Measurements from ENCODE around the gene IPCEF1.

IPCEF1 gene

DNA sequence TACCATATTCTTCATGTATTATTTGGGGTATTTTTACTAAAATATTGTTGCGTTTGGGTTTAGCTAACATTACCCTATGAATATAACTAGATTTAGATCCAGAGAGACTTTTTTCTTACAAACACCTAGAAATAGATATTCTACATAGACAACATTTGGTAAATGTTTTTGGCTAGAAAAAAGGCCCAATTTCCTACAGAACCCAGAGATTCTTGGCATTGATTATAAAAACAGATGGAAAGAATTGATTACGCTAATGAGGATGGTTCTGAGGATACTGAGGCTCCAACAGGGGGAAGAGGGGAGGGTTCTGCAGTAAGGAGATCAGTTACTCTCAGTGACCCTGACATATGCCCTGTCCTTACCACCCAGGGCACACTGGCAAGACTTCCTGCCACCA is 123.2 kb downstream of the IPCEF1 start:
- H3K9me3 ChIP-seq (ENCODE audit: control insufficient read depth, low read length): no peaks in the 10 kb centered on the region
- no peaks in the 10 kb centered on the region for H3K4me1 ChIP-seq (ENCODE audit: control insufficient read depth, insufficient read depth, low read length)
- H3K9ac ChIP-seq (ENCODE audit: low read length): no peak overlapping the region
- H3K4me3 ChIP-seq (ENCODE audit: low read length): no peak overlapping the region
- H3K36me3 ChIP-seq (ENCODE audit: control insufficient read depth, insufficient read depth, low read length): no peaks in the 10 kb centered on the region
- no peaks in the 10 kb centered on the region for H3K27me3 ChIP-seq (ENCODE audit: control insufficient read depth, insufficient read depth, low read length)

DNA sequence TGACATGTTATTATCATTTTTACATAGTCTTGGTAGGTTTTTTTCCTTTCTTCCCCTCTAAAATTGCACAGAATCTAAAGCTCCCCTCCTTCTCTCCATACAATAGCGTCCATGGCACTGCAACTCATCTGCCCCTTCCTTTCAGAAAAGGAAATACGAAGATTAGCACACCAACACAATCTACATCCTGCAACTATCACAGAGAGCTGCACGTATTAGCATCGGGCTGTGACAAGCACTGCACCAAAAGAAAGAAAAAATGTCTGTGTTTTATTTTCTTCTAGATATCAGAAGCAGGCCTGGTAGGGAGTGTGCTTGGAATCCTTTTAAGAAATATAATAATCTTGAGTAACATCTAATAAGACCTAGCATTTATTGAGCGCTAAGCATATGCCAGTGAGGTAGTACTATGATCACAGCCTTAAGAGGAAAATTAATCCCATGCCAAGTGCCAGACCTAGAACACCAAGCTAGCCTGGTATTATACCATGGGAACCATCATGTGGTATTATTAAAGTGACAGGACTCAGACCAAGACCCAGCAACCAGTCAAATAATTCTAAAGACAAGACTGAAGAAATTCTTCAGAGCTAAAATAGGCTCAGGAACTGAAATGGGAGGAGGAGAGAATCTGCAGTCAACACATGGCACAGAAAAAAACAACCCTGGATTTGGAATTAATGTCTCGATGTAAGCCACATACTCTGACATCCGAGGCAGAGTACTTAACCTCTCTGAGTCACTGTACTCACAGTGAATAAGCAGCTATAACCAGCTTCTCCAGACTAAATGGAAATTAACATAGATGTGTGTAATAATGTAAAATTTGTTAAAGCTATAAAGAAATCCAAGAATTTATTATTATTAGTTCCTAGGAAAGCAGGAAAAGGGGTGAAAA is 124.3 kb downstream of the IPCEF1 start:
- H3K9me3 ChIP-seq (ENCODE audit: control insufficient read depth, low read length): no peaks in the 10 kb centered on the region
- H3K27me3 ChIP-seq (ENCODE audit: control insufficient read depth, insufficient read depth, low read length): no peaks in the 10 kb centered on the region
- no peak overlapping the region for H3K9ac ChIP-seq (ENCODE audit: low read length)
- H3K36me3 ChIP-seq (ENCODE audit: control insufficient read depth, insufficient read depth, low read length): no peaks in the 10 kb centered on the region
- H3K4me1 ChIP-seq (ENCODE audit: control insufficient read depth, insufficient read depth, low read length): no peaks in the 10 kb centered on the region
- H3K4me3 ChIP-seq (ENCODE audit: low read length): no peak overlapping the region

DNA sequence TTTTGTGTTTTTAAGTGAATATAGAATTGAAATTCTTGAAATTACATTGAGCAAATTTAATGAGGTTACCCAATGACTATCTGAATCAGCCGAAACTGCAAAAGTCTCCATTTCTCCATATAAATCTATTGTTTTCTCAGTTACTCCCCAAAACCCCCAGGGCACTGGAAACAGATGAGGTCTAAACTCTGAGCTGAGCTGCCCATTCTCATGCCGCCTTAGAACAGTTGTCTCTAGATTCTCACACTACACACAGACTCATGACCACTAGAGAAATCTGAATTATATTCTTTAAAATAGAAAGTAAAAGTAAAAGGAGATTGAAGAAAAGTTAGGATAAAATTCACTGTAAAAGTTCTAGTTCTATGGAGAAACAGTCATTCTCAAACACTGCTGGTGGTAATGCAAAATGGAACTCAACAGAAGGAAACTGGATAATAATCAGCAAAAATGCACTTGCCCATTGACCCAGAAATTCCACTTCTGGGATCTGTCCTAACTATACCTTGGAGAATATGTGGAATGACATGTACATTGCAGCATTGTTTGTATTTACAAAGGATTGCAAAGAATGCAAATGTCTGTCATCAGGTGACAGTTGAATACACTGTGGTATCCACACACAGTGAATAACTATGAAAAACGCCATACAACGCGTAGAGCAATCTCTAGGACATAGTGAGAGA is 125.5 kb downstream of the IPCEF1 start:
- no peaks in the 10 kb centered on the region for H3K36me3 ChIP-seq (ENCODE audit: control insufficient read depth, insufficient read depth, low read length)
- no peaks in the 10 kb centered on the region for H3K4me1 ChIP-seq (ENCODE audit: control insufficient read depth, insufficient read depth, low read length)
- no peaks in the 10 kb centered on the region for H3K27me3 ChIP-seq (ENCODE audit: control insufficient read depth, insufficient read depth, low read length)
- no peaks in the 10 kb centered on the region for H3K9me3 ChIP-seq (ENCODE audit: control insufficient read depth, low read length)
- no peak overlapping the region for H3K4me3 ChIP-seq (ENCODE audit: low read length)
- no peak overlapping the region for H3K9ac ChIP-seq (ENCODE audit: low read length)

DNA sequence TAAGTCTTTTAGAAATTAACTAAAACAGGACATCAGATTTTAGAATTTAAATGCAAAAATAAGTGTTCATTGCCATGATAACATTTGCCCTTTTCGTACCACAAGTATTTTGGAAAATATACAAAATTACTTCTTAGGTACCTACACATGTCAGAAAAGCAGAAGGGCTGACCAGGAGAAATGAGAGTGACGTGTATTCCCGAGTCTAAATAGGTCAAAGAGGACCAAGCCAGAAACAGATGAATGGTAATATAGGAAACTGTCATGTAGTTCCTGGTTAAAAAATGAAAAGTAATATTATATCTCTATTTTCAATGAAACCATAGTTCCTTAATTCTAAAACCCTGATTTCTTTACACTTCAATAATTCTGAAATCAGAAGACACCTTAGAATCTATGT is 126.2 kb downstream of the IPCEF1 start:
- no peak overlapping the region for H3K9ac ChIP-seq (ENCODE audit: low read length)

DNA sequence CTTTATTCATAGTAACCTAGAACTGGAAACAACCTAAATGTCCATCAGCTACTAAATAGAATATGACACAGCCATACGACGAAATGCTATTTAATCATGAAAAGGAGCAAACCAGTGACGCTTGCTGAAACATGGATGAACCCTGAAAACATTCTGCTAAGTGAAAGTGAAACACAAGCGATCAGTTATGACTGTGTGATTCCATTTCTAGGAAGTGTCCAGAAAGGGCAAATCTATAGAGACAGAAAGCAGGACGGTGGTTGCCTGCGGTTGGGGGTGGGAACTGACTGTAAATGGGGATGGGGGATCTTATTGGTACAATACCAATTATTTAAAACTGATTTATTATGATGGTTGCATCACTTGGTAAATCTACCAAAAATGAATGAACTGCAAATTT is 126.8 kb downstream of the IPCEF1 start:
- Histone ChIP-seq H3K4me1 (ENCODE audit: control insufficient read depth, insufficient read depth, low read length) (no peaks in the 10 kb centered on the region), H3K4me3 (ENCODE audit: low read length) (no peak overlapping the region), H3K9ac (ENCODE audit: low read length) (no peak overlapping the region), H3K27me3 (ENCODE audit: control insufficient read depth, insufficient read depth, low read length) (no peaks in the 10 kb centered on the region), H3K9me3 (ENCODE audit: control insufficient read depth, low read length) (no peaks in the 10 kb centered on the region), H3K36me3 (ENCODE audit: control insufficient read depth, insufficient read depth, low read length) (no peaks in the 10 kb centered on the region)

More for the DNA sequence above, 126.2 kb downstream of the IPCEF1 start:
- no peak overlapping the region for H3K4me3 ChIP-seq (ENCODE audit: low read length)
- H3K36me3 ChIP-seq (ENCODE audit: control insufficient read depth, insufficient read depth, low read length): no peaks in the 10 kb centered on the region
- no peaks in the 10 kb centered on the region for H3K27me3 ChIP-seq (ENCODE audit: control insufficient read depth, insufficient read depth, low read length)
- H3K4me1 ChIP-seq (ENCODE audit: control insufficient read depth, insufficient read depth, low read length): no peaks in the 10 kb centered on the region
- no peaks in the 10 kb centered on the region for H3K9me3 ChIP-seq (ENCODE audit: control insufficient read depth, low read length)

DNA sequence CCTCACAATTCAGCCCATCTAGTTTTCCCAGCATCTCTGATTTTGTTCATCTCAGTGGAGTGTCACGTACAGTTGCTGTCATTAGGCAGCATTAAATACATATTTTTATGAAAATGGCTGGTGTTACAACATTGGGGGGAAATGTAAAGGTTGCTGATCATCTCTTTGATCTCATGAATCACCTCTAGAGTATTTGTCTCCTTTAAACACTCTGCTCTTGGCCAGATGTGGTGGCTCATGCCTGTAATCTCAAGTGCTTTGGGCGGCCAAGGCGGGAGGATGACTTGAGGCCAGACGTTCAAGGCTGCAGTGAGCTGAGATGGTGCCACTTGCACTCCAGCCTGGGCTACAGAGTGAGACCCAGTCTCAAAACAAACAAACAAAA is 128.1 kb downstream of the IPCEF1 start:
- Histone ChIP-seq H3K4me3 (ENCODE audit: low read length) (no peak overlapping the region), H3K9me3 (ENCODE audit: control insufficient read depth, low read length) (no peaks in the 10 kb centered on the region), H3K36me3 (ENCODE audit: control insufficient read depth, insufficient read depth, low read length) (no peaks in the 10 kb centered on the region), H3K27me3 (ENCODE audit: control insufficient read depth, insufficient read depth, low read length) (no peaks in the 10 kb centered on the region), H3K4me1 (ENCODE audit: control insufficient read depth, insufficient read depth, low read length) (no peaks in the 10 kb centered on the region), H3K9ac (ENCODE audit: low read length) (no peak overlapping the region)

DNA sequence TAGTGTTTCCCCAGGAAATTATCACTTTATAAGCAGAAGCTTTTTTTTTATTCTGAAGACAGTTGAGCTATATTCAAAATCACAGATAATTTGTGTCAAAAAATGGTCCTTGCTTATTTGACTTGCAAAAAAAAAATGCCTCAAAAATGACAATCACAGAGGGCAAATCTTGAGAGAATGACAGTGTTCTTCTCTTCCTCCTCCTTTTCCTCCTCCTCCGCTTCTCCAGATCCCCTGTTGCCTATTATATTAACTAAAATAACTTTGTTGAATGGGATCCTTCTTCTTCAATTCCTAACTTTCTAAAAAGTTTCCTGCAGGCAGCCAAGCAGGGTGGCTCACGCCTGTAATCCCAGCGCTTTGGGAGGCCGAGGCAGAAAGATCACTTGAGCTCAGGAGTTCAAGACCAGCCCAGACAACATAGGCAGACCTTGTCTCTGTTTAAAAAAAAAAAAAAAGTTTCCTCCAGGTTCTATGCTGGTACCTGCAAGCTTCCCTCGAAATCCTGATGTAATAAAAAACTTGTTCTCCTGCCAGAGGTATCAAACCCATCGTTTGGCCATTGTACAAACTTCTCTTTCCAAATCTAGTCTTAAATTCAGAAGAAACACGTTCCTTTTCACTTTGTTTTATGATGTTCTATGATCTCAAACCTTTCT is 128.6 kb downstream of the IPCEF1 start:
- Histone ChIP-seq H3K4me3 (ENCODE audit: low read length) (no peak overlapping the region), H3K27me3 (ENCODE audit: control insufficient read depth, insufficient read depth, low read length) (no peaks in the 10 kb centered on the region), H3K36me3 (ENCODE audit: control insufficient read depth, insufficient read depth, low read length) (no peaks in the 10 kb centered on the region), H3K9ac (ENCODE audit: low read length) (no peak overlapping the region), H3K4me1 (ENCODE audit: control insufficient read depth, insufficient read depth, low read length) (no peaks in the 10 kb centered on the region), H3K9me3 (ENCODE audit: control insufficient read depth, low read length) (no peaks in the 10 kb centered on the region)

DNA sequence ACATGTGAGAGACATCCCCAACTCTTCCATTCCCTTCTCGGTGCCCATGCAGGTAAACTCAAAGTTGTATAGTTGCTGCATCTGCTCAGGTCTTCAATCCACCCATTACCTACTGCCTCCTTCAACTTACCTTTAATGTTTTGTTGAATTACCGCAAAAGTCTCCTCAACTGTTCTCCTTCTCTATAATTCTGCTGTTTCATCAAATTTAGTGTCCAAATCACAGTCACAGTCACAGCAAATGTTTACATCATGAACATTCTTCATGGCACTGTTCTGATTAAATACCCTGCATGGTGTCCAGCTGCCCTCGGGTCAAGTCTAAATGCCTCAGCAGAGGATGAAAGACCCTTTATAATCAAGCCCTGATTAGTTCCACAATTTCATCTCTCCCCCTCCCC is 130.1 kb downstream of the IPCEF1 start:
- H3K27me3 ChIP-seq (ENCODE audit: control insufficient read depth, insufficient read depth, low read length): no peaks in the 10 kb centered on the region
- H3K4me1 ChIP-seq (ENCODE audit: control insufficient read depth, insufficient read depth, low read length): no peaks in the 10 kb centered on the region
- H3K9me3 ChIP-seq (ENCODE audit: control insufficient read depth, low read length): no peaks in the 10 kb centered on the region
- no peaks in the 10 kb centered on the region for H3K36me3 ChIP-seq (ENCODE audit: control insufficient read depth, insufficient read depth, low read length)
- no peak overlapping the region for H3K9ac ChIP-seq (ENCODE audit: low read length)
- no peak overlapping the region for H3K4me3 ChIP-seq (ENCODE audit: low read length)

DNA sequence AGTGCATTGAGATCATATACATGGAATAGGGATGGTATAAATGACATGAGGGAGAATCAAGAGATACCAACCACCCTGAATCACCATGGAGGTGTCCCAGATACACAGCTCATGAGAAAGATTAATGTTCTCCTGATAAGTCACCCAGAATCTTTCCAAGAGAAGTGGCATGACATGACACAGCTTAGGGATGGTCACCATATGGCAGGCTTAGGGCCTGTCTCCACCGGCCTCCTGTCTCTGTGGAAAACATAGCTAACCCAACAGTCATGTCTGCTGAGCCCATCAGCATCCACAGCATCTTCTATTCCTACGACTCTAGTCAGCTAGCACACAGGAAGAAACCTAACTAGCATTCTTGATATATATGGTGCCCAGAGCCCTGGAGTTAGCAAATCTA is 133.3 kb downstream of the IPCEF1 start:
- Histone ChIP-seq H3K9ac (ENCODE audit: low read length) (no peak overlapping the region), H3K36me3 (ENCODE audit: control insufficient read depth, insufficient read depth, low read length) (no peaks in the 10 kb centered on the region), H3K9me3 (ENCODE audit: control insufficient read depth, low read length) (no peaks in the 10 kb centered on the region)

DNA sequence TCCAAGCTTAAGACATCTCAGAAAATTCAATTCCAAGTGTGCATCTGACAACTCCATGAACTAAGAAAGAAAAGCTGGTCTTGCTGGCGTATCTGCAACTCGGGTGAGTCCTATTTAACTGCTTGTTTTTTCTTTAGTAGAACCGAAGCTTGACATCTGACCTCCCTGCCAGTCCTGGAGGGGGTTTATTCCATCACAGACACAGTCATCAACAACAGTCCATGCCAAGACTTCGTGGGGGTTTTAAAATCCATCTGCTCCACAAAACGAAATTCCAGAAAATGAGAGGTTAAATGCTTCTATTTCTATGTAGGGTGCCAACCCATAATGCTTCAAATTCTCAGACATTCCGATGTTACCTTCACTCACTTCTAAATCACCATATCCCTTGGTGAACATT is 133.9 kb downstream of the IPCEF1 start:
- Histone ChIP-seq H3K36me3 (ENCODE audit: control insufficient read depth, insufficient read depth, low read length) (no peaks in the 10 kb centered on the region), H3K9ac (ENCODE audit: low read length) (no peak overlapping the region), H3K9me3 (ENCODE audit: control insufficient read depth, low read length) (no peaks in the 10 kb centered on the region), H3K27me3 (ENCODE audit: control insufficient read depth, insufficient read depth, low read length) (no peaks in the 10 kb centered on the region), H3K4me3 (ENCODE audit: low read length) (no peak overlapping the region), H3K4me1 (ENCODE audit: control insufficient read depth, insufficient read depth, low read length) (no peaks in the 10 kb centered on the region)

More for the DNA sequence above, 133.3 kb downstream of the IPCEF1 start:
- Histone ChIP-seq H3K4me3 (ENCODE audit: low read length) (no peak overlapping the region), H3K27me3 (ENCODE audit: control insufficient read depth, insufficient read depth, low read length) (no peaks in the 10 kb centered on the region), H3K4me1 (ENCODE audit: control insufficient read depth, insufficient read depth, low read length) (no peaks in the 10 kb centered on the region)

DNA sequence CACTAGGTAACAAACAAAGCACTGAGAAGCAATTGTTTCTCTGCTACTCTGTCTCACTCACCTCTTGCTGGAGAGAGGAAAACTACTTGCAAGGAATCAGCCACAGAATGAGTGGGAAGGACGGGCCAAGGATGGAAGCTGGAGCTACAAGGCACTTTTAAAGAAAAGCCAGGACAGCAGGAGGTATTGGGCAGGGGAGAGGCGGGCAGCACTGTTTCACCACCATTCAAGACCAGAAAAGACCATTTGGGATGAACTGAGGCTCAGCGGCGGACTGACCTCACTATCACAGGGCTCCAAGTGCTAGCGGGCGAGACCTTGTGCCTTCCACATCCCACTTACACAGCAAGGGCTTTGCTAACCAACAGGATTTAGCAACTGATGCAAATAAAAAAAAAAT is 137.4 kb downstream of the IPCEF1 start:
- H3K4me3 ChIP-seq (ENCODE audit: low read length): no peak overlapping the region
- H3K4me1 ChIP-seq (ENCODE audit: control insufficient read depth, insufficient read depth, low read length): no peaks in the 10 kb centered on the region
- H3K9me3 ChIP-seq (ENCODE audit: control insufficient read depth, low read length): no peaks in the 10 kb centered on the region
- H3K27me3 ChIP-seq (ENCODE audit: control insufficient read depth, insufficient read depth, low read length): no peaks in the 10 kb centered on the region
- no peaks in the 10 kb centered on the region for H3K36me3 ChIP-seq (ENCODE audit: control insufficient read depth, insufficient read depth, low read length)
- no peak overlapping the region for H3K9ac ChIP-seq (ENCODE audit: low read length)

DNA sequence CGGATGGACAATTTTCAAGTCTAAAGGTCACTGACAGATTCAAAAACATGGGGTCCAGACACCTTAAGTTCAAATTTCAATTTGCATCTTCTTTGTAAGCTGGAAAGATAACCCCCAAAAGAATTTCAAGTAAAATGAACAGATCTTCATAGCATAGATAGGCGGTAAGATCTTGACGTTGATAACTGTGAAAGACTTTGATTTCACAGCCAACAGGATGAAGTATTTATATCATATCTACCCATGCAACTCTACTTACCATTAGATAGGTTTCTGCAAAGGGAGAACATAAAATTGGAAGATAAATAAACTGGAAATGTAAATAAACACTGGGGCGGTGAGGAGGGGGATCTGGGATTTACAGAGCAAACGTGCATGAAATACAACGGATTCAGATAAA is 137.8 kb downstream of the IPCEF1 start:
- H3K27me3 ChIP-seq (ENCODE audit: control insufficient read depth, insufficient read depth, low read length): no peaks in the 10 kb centered on the region
- H3K9me3 ChIP-seq (ENCODE audit: control insufficient read depth, low read length): no peaks in the 10 kb centered on the region
- H3K36me3 ChIP-seq (ENCODE audit: control insufficient read depth, insufficient read depth, low read length): no peaks in the 10 kb centered on the region
- H3K4me1 ChIP-seq (ENCODE audit: control insufficient read depth, insufficient read depth, low read length): no peaks in the 10 kb centered on the region
- no peak overlapping the region for H3K4me3 ChIP-seq (ENCODE audit: low read length)
- no peak overlapping the region for H3K9ac ChIP-seq (ENCODE audit: low read length)

Measured in mucosa of stomach (tissue), 1 donor.